Measurements from ENCODE around the gene MLLT1. TPM values are rescaled to one million over a fixed set of nuclear protein-coding genes. Genes with fewer than 3 reads are reported as not detected.

MLLT1 gene
- total RNA-seq, 1 donor: 12.5 TPM

DNA sequence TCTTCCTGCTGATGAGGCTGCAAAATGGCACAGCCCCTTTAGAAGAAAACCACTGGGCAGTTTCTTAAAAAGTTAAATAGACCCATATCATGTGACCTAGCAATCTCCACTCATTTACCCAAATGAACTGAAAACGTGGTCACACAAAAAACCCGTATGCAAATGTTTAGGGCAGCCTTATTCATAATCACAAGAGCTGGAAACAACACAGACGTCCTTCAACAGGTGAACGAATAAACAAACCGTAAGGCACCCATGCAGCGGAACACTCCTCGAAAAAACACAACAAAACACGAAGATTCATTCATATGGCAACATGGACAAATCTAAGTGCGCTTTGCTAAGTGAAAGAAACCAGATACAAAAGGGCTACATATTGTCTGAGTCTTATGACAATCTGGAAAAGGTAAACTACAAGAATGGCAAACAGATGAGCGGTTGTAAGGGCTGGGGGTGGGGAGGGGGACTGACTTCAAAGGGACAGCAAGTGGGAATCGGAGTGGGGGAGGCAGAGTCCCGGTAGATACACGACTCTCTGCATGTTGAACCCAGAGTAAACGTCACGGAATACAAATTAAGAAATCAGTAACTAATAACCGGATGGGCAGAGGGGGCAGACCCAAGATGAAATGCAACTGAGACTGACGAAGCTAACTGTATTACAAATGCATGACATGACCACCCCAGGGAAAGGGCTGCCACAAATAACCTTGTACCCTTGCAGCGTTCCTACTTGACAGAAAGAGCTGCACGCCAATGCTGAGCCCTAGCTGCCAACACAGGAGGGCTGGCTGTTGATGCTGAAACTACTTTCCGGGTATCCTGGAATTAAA is 33.4 kb downstream of the MLLT1 start:
- no peak overlapping the region for H3K4me3 ChIP-seq (ENCODE audit: low read depth, low read length)
- TF ChIP-seq, protein P1, sequence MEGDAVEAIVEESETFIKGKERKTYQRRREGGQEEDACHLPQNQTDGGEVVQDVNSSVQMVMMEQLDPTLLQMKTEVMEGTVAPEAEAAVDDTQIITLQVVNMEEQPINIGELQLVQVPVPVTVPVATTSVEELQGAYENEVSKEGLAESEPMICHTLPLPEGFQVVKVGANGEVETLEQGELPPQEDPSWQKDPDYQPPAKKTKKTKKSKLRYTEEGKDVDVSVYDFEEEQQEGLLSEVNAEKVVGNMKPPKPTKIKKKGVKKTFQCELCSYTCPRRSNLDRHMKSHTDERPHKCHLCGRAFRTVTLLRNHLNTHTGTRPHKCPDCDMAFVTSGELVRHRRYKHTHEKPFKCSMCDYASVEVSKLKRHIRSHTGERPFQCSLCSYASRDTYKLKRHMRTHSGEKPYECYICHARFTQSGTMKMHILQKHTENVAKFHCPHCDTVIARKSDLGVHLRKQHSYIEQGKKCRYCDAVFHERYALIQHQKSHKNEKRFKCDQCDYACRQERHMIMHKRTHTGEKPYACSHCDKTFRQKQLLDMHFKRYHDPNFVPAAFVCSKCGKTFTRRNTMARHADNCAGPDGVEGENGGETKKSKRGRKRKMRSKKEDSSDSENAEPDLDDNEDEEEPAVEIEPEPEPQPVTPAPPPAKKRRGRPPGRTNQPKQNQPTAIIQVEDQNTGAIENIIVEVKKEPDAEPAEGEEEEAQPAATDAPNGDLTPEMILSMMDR (IDR thresholded peaks at IDR 0.05; ENCODE audit: insufficient read depth, low read depth, low read length): no peak
- no peak for DNase-seq (ENCODE audit: low read depth)

GRCh38 chr19:6242677-6243076 is 37.1 kb downstream of the MLLT1 start:
- TF ChIP-seq, protein P1 (IDR thresholded peaks at IDR 0.05; ENCODE audit: insufficient read depth, low read depth, low read length): no peak
- no peak overlapping the region for H3K4me3 ChIP-seq (ENCODE audit: low read depth, low read length)
- DNase-seq (ENCODE audit: low read depth): no peak

GRCh38 chr19:6241680-6242377 is 37.9 kb downstream of the MLLT1 start:
- no peak overlapping the region for H3K4me3 ChIP-seq (ENCODE audit: low read depth, low read length)
- no peak for DNase-seq (ENCODE audit: low read depth)
- TF ChIP-seq, protein P1 (IDR thresholded peaks at IDR 0.05; ENCODE audit: insufficient read depth, low read depth, low read length): no peak

DNA sequence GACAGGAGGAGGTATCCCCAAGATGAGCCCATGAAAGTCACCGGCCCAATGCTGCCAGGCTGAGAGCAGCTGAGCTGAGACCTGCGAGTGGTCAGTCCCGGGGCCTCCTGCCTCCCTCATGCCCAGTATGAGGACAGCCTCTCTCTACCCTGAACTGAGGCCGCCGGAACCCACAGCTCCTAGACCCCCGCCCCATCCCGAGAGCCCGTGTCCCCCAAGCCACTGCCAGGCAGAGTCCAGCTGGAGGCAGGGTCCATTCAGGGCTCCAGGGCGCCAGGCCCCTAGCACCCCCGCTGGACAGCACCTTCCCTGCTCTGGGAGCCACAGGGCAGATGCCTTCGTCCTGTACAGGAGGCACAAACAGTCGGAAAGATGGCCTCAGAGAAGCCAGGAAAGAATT is 38.7 kb downstream of the MLLT1 start:
- TF ChIP-seq, protein P1 (IDR thresholded peaks at IDR 0.05; ENCODE audit: insufficient read depth, low read depth, low read length): no peak
- H3K4me3 ChIP-seq (ENCODE audit: low read depth, low read length): no peak overlapping the region

GRCh38 chr19:6239871-6240676 is 39.7 kb downstream of the MLLT1 start:
- H3K4me3 ChIP-seq (ENCODE audit: low read depth, low read length): no peak overlapping the region
- no peak for DNase-seq (ENCODE audit: low read depth)

More for the DNA sequence above, 38.7 kb downstream of the MLLT1 start:
- DNase-seq (ENCODE audit: low read depth): no peak

DNA sequence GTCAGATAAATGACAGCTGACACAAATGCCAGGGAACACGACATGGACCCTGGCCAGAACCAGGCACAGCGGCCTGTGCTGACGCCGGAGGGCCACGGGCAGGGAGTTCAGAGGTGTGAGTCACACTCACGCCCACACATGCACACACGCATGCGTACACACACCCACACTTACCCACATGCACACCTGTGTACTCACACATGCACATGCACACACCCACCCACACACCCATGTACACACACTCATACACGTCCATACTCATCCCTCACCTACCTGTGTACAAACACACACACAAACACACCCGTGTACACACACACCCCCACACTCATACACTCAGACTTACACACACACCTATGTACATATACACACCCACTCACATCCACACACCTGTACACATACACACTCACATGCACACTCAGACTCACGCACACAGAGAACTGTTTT is 40.4 kb downstream of the MLLT1 start:
- no peak for DNase-seq (ENCODE audit: low read depth)
- TF ChIP-seq, protein P1 (IDR thresholded peaks at IDR 0.05; ENCODE audit: insufficient read depth, low read depth, low read length): no peak
- no peak overlapping the region for H3K4me3 ChIP-seq (ENCODE audit: low read depth, low read length)

More at GRCh38 chr19:6239871-6240676, 39.7 kb downstream of the MLLT1 start:
- TF ChIP-seq, protein P1 (IDR thresholded peaks at IDR 0.05; ENCODE audit: insufficient read depth, low read depth, low read length): no peak
